Breast epithelium (tissue), 3 donors: ENCODE measurements around the gene WDFY2.

Experiments used
- CTCF ChIP-seq, 3 donors: fragments of 450-650 bp; IDR thresholded peaks; one replicate each; pipeline ENCODE4 v1.5.1; 2016 to 2017; ENCODE audit warnings: antibody characterized with exemption in 3 of 3, mild to moderate bottlenecking in 3 of 3, moderate library complexity in 3 of 3
- POLR2A ChIP-seq: fragments of 450-650 bp; IDR thresholded peaks from one replicate; pipeline ENCODE4 v1.6.1; 2016; ENCODE audit warnings: antibody characterized with exemption, mild to moderate bottlenecking, moderate library complexity
- POLR2AphosphoS5 ChIP-seq, 3 donors: sonication (generic); formaldehyde crosslinking; IDR thresholded peaks; one replicate each; pipeline ENCODE4 v1.6.1; 2017; ENCODE audit warnings: antibody characterized with exemption in 3 of 3

DNA sequence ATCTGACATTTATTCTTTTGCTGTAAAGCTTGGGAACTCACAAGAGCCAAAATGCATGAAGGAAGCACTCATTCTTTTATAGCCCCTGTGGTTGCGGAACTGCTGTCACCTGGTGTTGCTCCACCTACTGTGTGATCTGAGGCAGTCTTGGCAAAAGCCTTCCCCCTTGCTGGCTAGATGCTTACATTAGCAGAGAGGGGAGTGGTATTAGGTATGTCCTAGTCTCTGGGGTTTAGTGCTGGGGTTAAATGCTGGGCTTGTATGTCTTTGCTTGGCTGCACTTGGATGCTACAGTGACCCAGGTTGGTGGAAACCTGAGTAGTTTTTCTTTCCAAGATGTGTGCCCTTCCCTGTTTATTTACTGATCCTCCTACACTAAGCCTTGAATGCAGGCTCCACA lies 99.3 kb downstream of the WDFY2 start:
- TF ChIP-seq CTCF (IDR thresholded peaks at IDR 0.05), result no peak
- TF ChIP-seq POLR2A, result no peak
- TF ChIP-seq POLR2AphosphoS5 (IDR thresholded peaks at IDR 0.05), result no peak
